NCI-H2081 (cell line): Measurements from ENCODE around the gene RTEL1.

Source experiments
- DNase-seq, 2 experiments: peaks; one replicate each; lab custom pipeline; 2025; lab: John Stamatoyannopoulos, UW

RTEL1 gene

GRCh38 chr20:63699466-63700198 is 41.5 kb downstream of the RTEL1 start:
- DNase-seq = no peak

- no peak for DNase-seq
These were observed 42.3 kb downstream of the RTEL1 start for GRCh38 chr20:63700199-63701050.

DNA sequence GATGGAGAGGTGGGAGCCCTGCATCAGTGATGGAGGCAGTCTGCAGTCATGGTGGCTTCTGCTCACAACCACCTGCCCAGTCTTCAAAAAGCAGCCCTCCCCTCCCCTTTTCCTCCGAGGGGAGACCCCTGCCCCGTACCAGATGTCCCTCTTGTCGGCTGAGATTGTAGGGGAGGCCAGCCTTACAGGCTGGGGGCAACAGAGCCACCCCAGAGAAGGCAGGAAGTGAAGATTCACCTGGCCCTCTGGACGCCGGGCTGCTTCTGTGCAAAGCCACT is 42.9 kb downstream of the RTEL1 start:
- no peak for DNase-seq

GRCh38 chr20:63701329-63702035 is 43.4 kb downstream of the RTEL1 start:
- no peak for DNase-seq

GRCh38 chr20:63702036-63702665 is 44.0 kb downstream of the RTEL1 start:
- DNase-seq = no peak

DNA sequence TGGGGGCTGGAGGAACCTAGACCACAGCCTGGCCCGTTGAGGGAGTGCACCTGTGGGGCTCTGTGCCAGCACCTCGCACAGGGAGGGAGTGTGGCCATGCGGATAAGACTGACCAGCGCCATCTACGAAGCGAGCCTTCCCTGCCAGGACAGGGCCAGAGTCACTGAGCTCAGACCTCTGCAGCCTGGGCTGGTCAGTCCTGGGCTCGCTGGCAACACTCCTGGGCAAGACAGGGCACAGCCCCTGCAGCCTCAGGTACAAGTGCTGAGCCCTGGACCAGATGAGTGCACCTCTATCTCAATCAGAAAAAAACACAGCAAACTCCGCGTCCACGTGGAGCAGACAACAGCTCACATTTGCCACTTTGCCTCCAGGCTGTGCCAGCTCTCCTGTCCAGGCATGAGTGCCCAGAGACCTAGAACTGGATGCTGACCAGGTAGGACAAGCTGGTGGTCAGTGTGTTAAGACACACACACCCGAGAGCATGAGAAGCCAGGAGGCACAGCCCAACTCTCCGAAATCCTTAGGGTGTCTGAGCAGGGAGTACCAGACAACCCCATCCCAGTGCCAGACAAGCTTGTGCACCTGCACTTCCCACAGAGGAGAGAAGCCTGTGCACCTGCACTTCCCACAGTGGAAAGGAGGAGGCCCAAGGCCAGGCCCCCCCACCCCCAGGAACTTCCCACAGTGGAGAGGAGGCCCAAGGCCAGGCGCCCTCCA is 44.8 kb downstream of the RTEL1 start:
- DNase-seq = no peak

GRCh38 chr20:63703471-63703975 is 45.4 kb downstream of the RTEL1 start:
- no peak for DNase-seq

GRCh38 chr20:63703976-63704748 is 46.0 kb downstream of the RTEL1 start:
- DNase-seq = no peak

DNA sequence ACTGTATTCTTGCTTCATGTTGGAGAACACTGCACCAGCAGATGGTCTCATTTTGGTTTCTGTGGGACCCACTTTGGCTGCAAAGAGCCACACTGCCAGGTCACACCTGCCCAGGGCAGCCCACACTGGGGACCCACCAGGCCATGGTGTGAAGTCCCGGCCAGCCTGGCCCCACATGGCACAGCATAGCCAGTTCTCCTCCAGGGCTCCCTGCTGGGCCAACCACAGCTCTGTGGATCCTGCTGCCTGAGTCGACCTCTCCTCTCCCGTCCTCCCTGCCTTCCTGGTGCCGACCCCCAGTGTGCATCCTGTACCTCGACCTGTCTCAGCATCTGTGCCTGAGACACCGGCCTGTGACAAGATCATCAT is 46.6 kb downstream of the RTEL1 start:
- no peak for DNase-seq

DNA sequence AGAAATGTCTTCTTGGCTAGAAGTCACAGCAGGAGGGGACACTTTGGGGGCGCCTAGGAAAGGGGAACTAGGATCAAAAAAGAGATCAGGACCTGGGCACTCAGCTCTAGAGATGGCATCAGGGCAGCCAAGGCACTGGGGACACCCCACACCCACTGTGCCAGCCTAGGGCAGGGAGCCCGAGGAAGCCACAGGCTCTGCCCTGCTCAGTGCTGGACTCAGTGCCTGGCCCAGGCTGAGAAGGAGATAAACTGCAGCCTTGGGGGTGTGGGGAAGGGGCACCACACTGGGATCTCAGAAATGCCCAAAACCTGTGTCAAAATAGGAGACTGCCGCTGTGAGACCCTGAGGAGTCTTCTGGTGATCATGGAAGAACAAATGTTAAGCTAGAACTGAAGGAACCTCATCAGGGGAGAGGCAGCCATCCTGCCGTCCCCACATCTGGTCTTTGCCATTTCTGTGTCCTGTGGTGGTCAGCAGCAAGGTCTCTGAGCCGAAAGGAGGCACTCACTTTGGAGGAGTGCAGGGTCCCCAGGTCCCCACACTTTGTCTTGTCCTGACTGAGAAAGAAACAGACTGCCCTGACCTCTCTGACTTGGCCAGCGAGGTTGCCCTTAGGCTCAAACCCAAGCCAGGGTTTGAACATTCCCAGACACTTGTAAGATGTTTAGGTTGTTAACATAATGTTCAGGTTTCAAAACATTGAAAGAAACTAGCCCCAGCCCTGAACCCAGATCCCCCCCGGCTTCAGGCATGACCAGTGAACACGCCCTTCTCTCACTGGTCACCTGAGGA is 47.3 kb downstream of the RTEL1 start:
- DNase-seq = no peak

DNA sequence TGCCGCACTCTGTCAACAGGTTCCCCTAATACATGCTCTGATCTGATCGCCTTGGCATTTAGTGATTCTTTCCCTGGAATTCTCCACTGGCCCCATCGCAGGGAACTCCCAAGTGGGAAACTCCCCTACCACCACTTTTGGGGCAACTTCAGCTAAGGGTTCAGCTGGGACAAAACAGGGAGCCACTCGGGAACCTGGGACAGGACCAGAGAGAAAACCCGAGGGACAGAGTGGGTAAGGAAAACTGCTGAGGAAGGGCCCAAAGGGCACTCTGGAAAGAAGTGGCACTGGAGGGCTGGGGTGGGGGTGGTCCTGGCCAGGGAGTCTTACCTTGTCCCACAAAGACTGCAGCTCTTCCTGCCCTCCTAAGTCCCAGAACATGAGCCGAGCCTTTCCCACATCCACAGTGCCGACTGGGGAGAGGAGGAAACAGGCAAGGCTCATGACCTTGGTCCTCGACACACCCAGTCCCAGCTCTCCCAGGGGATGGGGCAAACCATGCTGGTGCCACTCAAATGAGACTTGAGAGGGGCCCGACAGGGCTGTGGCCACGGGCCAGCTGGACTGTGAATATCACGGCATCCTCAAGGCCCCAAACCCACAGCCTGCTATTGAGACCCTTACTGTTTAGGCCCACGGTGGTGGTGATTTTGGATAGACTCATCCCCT is 48.0 kb downstream of the RTEL1 start:
- DNase-seq = no peak

DNA sequence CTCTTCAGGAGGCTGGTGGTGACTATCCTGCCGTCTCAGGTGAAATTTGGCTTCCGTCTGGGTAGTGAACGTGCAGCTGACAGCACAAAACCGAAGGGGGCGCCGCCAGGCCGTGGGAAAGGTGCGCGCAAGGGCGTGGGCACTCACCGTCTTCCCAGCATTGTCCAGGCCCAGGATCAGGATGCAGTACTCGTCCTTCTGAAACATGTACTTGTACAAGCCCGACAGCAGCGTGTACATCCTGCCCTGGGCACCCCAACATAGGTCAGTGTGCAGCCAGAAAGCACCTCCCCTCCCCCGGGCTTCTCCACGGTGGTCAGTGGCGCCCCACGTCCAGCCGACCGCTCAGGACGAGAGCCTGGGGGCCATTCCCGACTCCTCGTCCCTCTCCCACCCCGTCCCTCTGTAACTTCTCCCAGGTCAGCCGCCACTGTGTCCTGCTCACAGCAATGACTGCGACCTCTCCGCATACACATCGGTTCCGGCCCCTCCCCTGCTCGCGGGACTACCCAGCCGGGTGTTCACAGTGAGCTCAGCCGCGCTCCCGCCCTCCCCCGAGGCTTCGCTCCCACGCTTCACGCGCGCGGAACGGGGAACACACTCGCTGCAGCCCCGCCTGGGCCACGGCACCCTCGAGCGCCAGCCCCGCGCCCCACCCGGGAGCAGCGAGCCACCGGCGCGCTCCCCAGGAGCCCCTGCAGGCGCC is 48.9 kb downstream of the RTEL1 start:
- DNase-seq = peak; percentile 21 to 34

GRCh38 chr20:63707558-63708300 is 49.6 kb downstream of the RTEL1 start, which contains the start of the genes ARFRP1 and ZGPAT:
Gene ARFRP1, minus strand, starts transcription at chr20:63707976. Its CDS starts 885 bp downstream, at chr20:63707091.
Gene ZGPAT, plus strand, starts transcription at chr20:63708039. Its CDS starts 542 bp downstream, at chr20:63708581.
- DNase-seq = peak; percentile 76 to 85

DNA sequence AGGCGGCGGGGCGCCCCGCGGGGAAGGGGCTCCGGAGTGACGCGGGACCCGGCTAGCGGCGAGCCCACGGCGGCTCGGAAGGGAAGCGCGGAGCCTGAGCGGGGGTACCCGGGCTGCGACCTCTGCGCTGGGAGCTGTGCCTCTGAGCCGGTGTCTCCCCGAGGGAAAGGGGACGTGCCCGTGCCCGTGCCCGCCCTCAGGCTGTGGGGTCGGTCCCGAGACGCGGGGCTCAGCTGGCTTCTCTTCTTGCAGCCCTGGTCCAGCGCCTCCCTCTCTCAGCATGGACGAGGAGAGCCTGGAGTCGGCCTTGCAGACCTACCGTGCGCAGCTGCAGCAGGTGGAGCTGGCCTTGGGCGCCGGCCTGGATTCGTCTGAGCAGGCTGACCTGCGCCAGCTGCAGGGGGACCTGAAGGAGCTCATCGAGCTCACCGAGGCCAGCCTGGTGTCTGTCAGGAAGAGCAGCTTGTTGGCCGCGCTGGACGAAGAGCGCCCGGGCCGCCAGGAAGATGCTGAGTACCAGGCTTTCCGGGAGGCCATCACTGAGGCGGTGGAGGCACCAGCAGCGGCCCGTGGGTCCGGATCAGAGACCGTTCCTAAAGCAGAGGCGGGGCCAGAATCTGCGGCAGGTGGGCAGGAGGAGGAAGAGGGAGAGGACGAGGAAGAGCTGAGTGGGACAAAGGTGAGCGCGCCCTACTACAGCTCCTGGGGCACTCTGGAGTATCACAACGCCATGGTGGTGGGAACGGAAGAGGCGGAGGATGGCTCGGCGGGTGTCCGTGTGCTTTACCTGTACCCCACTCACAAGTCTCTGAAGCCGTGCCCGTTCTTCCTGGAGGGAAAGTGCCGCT is 50.4 kb downstream of the RTEL1 start:
- DNase-seq = peak in 1 of 2 experiments; percentile 20

- no peak for DNase-seq
These were observed 51.0 kb downstream of the RTEL1 start for GRCh38 chr20:63709149-63709527.

GRCh38 chr20:63711085-63711645 is 53.1 kb downstream of the RTEL1 start:
- no peak for DNase-seq

GRCh38 chr20:63712191-63712590 is 54.1 kb downstream of the RTEL1 start:
- no peak for DNase-seq
